HG03280 (cell line): ENCODE measurements around the gene TLR7.

ENCODE experiments used
- ATAC-seq: cut with Tn5 transposase; IDR thresholded peaks from one replicate; pipeline ENCODE4 v1.9.1; 2021; ENCODE audit warnings: mild to moderate bottlenecking, moderate library complexity; ENCODE audit not compliant: unreplicated experiment

Gene TLR7

GRCh38 chrX:12866451-12867377 is at the start of gene TLR7:
Gene TLR7, plus strand, starts transcription at chrX:12867072. Its CDS starts 507 bp downstream, at chrX:12867579.
- ATAC-seq = no peak

DNA sequence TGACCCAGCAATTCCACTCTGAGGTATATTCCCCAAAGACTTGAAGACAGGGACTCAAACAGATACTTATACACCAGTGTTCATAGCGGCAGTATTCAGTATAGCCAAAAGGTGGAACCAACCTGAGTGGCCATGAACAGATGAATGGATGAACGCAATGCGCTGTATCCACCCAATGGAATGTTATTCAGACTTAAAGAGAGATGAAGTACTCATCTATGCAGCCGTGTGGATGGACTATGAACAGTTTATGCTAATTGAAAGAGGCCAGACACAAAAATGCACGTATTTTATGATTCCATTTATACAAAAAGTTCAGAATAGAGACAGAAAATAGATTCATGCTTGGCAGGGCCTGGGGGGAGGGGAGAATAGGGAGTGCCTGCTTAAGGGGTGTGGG is 49.3 kb upstream of the TLR7 start:
- ATAC-seq = no peak

- no peak for ATAC-seq
Observed at GRCh38 chrX:12819222-12819621, 47.6 kb upstream of the TLR7 start.

GRCh38 chrX:12820737-12821136 is 46.1 kb upstream of the TLR7 start:
- no peak for ATAC-seq

DNA sequence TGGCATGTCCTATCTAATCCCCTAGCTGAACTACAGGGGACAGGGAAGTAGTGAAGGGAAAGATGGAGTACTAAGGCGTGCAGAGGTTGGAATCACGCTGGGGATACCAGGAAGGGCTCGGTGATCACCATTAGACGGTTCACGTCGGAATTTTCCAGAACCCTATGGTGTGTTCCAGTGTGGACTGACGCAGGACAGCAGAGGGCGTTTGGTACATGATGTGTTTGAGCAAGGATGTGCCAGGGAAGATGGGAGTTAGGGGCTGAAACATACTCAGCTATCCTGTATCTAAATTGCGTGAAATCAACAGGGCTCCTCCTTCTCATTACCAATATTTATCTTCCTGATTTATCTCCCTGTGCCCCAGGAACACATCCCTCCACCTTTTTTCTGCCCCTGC is 41.9 kb upstream of the TLR7 start:
- ATAC-seq = no peak

- ATAC-seq = no peak
Observed at GRCh38 chrX:12825801-12826200, 41.1 kb upstream of the TLR7 start.

- peak; percentile 17 for ATAC-seq
Observed at GRCh38 chrX:12843061-12843667, 23.7 kb upstream of the TLR7 start.

- peak; percentile 94 for ATAC-seq
Observed at GRCh38 chrX:12843668-12844279, 23.1 kb upstream of the TLR7 start.

DNA sequence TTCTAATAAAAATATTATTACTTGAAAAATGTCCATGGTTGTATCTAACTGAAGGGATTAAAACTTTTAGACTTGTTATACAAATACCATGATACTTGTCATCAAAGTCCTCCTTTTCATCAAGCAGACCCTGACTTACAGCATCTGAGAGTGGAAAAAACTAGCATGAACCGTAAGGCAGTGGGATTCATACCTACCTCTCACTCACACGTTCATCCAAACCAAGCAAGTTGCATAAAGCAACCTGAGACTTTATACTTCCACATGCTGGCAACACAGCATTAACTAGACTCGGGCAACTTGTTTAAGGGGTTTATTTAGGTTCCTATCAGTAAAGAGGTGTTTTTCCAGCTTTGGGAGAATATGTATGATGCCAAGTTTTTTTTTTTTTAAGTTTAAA is 22.6 kb upstream of the TLR7 start:
- peak; percentile 34 for ATAC-seq

DNA sequence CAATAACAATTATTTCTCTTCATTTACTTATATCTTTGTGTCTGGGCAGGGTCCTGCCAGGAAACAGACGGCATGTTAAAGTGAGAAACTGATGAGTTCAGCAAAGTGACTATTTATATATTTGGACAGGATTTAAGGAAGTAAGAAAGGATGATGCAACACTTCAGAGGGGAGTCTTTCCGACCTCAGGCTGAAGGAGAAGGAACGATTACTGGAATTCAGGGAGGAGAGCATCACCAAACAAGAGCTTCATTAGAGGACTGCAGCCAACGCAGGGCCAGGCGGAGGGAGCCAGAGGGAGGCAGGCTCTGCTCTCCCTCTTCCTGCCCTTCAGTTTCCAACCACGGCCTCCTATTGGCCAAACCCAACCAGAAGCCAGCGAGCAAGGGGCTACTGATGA is 1.5 kb upstream of the TLR7 start:
- ATAC-seq = no peak

- no peak for ATAC-seq
Observed at GRCh38 chrX:12867685-12868084, 813 bp downstream of the TLR7 start.

- ATAC-seq = no peak
Observed at GRCh38 chrX:12868747-12869146, 1.9 kb downstream of the TLR7 start.

DNA sequence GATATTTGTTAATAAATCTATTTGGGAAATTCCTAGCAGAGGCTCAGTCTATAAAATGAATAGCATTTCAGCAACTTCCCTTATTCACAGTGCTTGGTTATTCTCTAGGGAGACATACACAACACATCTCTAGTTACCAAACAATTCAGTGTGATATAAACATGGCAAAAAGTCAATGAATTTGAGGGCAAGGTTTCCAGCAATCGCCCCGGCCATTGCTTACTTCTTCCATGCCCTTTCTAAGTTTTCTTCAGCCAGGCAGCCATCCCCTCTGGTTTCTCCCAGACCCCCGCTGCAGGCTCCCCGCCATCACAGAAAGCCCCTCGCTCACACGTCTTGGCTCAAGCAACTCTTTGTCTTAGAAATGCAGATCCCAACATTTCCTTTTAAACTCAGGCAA is 4.4 kb downstream of the TLR7 start:
- ATAC-seq = no peak

DNA sequence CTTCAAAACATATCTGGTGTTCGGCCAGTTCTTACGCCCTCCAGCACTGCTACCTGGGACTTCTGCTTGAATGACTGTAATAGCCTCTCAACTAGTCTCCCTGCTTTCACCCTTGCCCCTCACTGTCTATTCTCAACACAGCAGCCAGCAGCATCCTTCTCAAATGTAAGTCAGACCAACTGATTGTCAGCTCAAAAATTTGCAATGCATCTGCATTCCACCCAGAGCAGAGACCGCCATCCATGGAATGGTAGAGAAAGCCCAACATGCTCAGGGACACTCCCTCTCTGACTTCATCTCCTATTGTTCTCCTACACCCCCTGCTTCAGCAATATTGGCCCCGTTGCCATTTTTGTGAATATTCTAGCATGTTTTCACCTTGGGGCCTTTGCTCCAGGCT is 5.9 kb downstream of the TLR7 start:
- no peak for ATAC-seq

GRCh38 chrX:12874581-12874980 is 7.7 kb downstream of the TLR7 start:
- ATAC-seq = no peak

DNA sequence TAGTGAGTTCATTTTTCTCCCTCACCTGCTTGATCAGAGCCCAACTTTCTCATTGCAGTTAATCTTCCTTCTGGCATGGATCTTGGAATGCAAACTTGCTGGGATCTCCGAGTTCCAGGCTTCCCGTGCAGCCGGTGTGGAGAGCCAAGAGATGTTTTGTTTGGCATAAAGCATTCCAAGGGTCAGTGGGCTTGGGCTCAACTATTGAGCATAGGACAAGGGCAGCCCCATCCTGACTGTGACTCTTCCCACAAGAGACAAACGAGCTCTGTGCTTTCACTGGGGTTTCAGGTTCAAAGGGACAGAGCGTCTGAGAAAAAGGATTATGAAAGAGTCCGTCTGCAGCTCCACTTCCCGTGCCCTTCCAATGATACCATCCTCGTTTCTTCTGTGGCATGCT is 10.5 kb downstream of the TLR7 start:
- ATAC-seq = no peak

- ATAC-seq = no peak
Observed at GRCh38 chrX:12878536-12878935, 11.7 kb downstream of the TLR7 start.

DNA sequence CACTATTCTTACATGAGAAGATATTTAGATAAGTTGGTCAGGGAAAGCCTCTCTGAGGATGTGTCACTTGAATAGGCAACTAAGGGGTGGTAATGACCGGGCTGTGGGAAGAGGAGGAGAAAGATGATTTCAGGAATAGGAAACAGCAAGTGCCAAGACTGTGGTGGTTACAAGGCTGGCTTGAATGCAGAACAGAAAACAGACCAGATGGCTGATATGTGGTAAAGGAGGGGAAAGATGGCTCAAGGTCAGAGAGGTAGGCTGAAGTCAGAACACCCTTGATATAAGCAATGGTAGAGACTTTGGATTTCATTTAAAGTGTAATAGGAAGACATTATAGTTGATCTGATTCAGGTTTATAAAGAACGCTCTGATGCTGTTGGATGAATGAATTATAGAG is 15.0 kb downstream of the TLR7 start:
- ATAC-seq = no peak

- no peak for ATAC-seq
Observed at GRCh38 chrX:12885508-12885907, 18.6 kb downstream of the TLR7 start.

GRCh38 chrX:12886545-12886944 is 19.7 kb downstream of the TLR7 start:
- no peak for ATAC-seq

GRCh38 chrX:12887141-12887540 is 20.3 kb downstream of the TLR7 start:
- ATAC-seq = no peak

- no peak for ATAC-seq
Observed at GRCh38 chrX:12887767-12888166, 20.9 kb downstream of the TLR7 start.
